ENCODE data around the gene CD2AP. TPM values are rescaled to one million over a fixed set of nuclear protein-coding genes. Genes with fewer than 3 reads are reported as not detected.

Gene CD2AP
- total and polyA plus RNA-seq, 2 of the 8 experiments (the other 6 are each of a cell fraction or from before 2014, with no cell fraction given): 8.6 to 75.6 TPM

DNA sequence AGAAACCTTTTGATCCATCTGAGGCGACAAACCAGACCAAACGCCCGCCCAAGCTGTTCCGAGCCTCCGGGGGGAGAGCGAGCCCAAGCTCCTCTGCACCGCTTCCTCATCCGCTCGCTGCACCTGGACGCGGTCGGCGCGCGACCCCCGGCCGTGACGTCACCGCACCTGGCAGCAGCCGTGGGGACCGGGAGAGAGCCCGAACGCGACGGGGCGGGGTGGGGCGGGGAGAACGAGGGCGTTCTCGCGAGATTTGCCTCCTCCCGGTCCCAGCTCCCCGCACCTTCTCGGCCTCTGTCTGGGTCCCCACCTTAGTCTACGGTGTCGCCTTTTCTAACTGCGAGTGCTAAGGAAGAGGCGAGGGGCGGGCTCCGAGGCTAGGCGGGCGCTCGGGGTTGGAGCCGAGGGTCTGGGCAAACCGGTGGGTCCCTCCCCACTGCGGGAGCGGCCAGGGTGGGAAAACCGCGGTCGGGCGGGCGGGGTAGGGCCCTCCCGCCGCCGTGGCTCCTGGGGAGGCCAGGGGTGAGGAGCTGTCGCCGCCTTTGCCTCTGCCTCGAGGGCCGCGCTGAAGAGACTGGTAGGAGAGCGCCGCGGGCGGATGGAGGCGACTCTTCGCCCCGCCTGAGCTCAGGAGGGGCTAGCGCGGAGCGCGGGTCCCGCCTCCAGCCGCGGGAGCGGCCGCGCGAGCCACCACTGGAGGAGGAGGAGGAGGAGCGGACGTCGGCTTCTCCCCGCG lies at the start of gene CD2AP (continued):
- TF ChIP-seq POU5F1 (IDR thresholded peaks at IDR 0.05; ENCODE audit: low read depth, low read length) (no peak), SP2 (IDR thresholded peaks at IDR 0.05; ENCODE audit: low read length) (no peak), EZH2 (IDR thresholded peaks at IDR 0.05; ENCODE audit: low read depth, low read length, severe bottlenecking) (no peak), RNF2 (IDR thresholded peaks at IDR 0.05; ENCODE audit: borderline replicate concordance, low read depth, low read length, missing control alignments, poor library complexity, severe bottlenecking) (no peak), CBX5 (IDR thresholded peaks at IDR 0.05; ENCODE audit: low read depth, low read length) (no peak), HDAC6 (IDR thresholded peaks at IDR 0.05; ENCODE audit: low read depth, low read length) (no peak), TAF7 (optimal IDR thresholded peaks at IDR 0.05; ENCODE audit: borderline replicate concordance, low read depth, low read length) (peak; percentile 79), GTF2F1 (IDR thresholded peaks at IDR 0.05; ENCODE audit: borderline replicate concordance, low read depth, low read length) (peak; percentile 54; the same call in 1 of the 2 replicates), SIRT6 (IDR thresholded peaks at IDR 0.05; ENCODE audit: low read length) (no peak), TEAD4 (IDR thresholded peaks at IDR 0.05; ENCODE audit: low read depth, low read length) (no peak), JUN (IDR thresholded peaks at IDR 0.05; ENCODE audit: low read depth, low read length) (0 out of 2 replicates have a peak, but pooled peaks have one; percentile 19), CREB1 (IDR thresholded peaks at IDR 0.05) (peak; percentile 96), SP1 (IDR thresholded peaks at IDR 0.05; ENCODE audit: low read depth, low read length) (no peak)
- TF ChIP-seq, protein P1, sequence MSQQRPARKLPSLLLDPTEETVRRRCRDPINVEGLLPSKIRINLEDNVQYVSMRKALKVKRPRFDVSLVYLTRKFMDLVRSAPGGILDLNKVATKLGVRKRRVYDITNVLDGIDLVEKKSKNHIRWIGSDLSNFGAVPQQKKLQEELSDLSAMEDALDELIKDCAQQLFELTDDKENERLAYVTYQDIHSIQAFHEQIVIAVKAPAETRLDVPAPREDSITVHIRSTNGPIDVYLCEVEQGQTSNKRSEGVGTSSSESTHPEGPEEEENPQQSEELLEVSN (IDR thresholded peaks at IDR 0.05): 0 out of 2 replicates have a peak, but pooled peaks have one; percentile 2
